WERI-Rb-1 (cell line): Measurements from ENCODE around the gene ZBTB7C.

Source experiments
- DNase-seq: peaks from one replicate; pipeline ENCODE4 v3.0.0-alpha.2; 2020
- H3K27ac ChIP-seq: fragments of 250-450 bp; sonication (Bioruptor Pico); 2 replicates; pipeline ENCODE4 v1.5.1; 2020; ENCODE audit warnings: mild to moderate bottlenecking, moderate library complexity
- H3K27me3 ChIP-seq: fragments of 250-450 bp; sonication (Bioruptor Pico); 2 replicates; pipeline ENCODE4 v1.5.1; 2021; ENCODE audit warnings: mild to moderate bottlenecking, low read depth, moderate library complexity; ENCODE audit not compliant: insufficient read depth, severe bottlenecking
- H3K36me3 ChIP-seq: fragments of 250-450 bp; sonication (Bioruptor Pico); 2 replicates; pipeline ENCODE4 v1.5.1; 2020; ENCODE audit warnings: mild to moderate bottlenecking, moderate library complexity
- H3K4me3 ChIP-seq: 2 replicates; pipeline ENCODE4 v1.5.1; 2011; ENCODE audit warnings: low read depth, mild to moderate bottlenecking, control low read depth, low read length
- H3K9me3 ChIP-seq: fragments of 250-450 bp; sonication (Bioruptor Pico); 2 replicates; pipeline ENCODE4 v1.5.1; 2021; ENCODE audit warnings: mild to moderate bottlenecking, moderate library complexity; ENCODE audit not compliant: severe bottlenecking
- CTCF ChIP-seq: IDR thresholded peaks from 2 replicates; pipeline ENCODE4 v1.5.1; 2011; ENCODE audit warnings: low read depth, mild to moderate bottlenecking, control low read depth, inconsistent platforms, low read length

The ZBTB7C gene

GRCh38 chr18:48452861-48453323 is 43.7 kb upstream of the ZBTB7C start:
- no peak overlapping the region for H3K27ac ChIP-seq
- H3K9me3 ChIP-seq, result no peaks in the 10 kb centered on the region
- H3K36me3 ChIP-seq, result no peaks in the 10 kb centered on the region
- H3K4me3 ChIP-seq, result no peak overlapping the region
- H3K27me3 ChIP-seq, result no peaks in the 10 kb centered on the region
- TF ChIP-seq CTCF, result no peak
- DNase-seq, result no peak

GRCh38 chr18:48450685-48451084 is 41.5 kb upstream of the ZBTB7C start:
- DNase-seq, result no peak
- TF ChIP-seq CTCF, result no peak
- Histone ChIP-seq H3K4me3 (no peak overlapping the region), H3K27ac (peak overlapping the region; percentile 46), H3K27me3 (no peaks in the 10 kb centered on the region), H3K9me3 (no peaks in the 10 kb centered on the region), H3K36me3 (no peaks in the 10 kb centered on the region)

DNA sequence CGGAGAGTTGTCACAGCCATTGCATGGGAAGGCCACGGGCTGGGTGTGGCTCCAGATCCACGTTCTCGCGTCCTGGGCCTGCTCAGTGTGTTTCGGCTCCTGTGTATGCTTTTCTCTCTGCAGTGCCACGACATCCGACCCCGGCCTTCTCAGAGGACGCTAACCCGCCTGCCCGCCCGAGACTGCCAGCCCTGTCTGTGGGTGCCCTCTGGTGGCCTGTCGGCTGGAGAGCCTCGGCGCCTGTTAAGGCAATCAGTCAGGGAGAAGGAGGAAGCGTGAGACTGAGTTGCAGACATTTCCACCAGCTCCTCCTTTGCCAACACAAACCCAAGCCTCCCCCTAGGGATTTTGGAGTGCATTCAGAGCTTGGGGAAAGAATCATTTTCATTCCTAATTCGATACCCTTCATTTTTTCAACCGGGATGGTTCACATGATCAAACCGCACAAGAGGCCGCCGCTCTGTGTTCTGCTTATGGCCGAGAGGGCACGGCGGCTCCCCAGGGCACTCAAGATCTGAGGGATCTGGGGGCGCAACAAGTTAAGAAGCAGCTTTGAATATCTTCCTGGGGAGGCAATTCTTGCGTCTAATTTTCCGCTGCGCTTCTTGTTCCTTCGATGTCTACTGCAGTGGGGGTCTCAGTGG is 37.5 kb upstream of the ZBTB7C start:
- peak; percentile 98 for TF ChIP-seq CTCF
- Histone ChIP-seq H3K27ac (peak overlapping the region; percentile 40), H3K4me3 (no peak overlapping the region), H3K27me3 (no peaks in the 10 kb centered on the region), H3K9me3 (no peaks in the 10 kb centered on the region), H3K36me3 (no peaks in the 10 kb centered on the region)
- peak; percentile 96 for DNase-seq

DNA sequence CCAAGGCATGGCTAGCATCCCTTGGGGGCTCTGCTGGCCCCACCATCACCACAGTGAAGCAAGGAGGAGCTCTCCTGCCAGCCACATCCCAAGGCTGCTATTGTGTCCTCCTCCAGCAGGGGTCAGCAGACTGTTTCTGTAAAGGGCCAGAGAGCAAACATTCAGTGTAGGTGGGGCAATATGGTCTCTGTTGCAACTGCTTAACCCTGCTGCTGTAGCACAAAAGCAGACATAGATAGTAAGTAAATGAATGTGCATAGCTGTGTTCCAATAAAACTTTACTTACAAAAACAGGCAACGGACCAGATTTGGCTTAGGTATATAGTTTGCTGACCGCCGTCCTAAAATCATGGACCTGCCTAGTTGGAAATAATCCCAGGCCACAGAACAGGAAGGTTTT is 36.4 kb upstream of the ZBTB7C start:
- Histone ChIP-seq H3K27me3 (no peaks in the 10 kb centered on the region), H3K4me3 (no peak overlapping the region), H3K27ac (peak overlapping the region; percentile 7; the same call in 1 of the 2 replicates), H3K9me3 (no peaks in the 10 kb centered on the region), H3K36me3 (no peaks in the 10 kb centered on the region)
- peak; percentile 94 for DNase-seq
- TF ChIP-seq CTCF, result peak; percentile 97

DNA sequence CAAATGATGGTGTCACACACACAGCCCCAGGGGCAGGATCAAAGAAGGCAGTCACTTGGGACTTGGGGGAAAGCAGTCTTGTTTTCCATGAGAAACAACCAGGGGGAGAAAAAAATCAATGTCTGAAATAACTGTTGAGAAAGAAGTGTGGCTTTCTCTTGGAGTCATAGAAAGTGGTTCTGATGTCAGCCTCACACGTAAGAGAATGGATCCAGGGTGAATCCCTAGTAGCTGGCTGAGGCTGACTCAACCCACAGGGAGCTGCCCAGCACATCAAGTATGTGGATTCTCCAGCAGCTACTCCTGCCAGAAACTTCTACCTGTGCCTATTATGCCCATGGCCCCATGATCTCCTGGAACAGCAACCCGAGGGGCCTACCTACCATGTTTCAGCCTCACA is 33.6 kb upstream of the ZBTB7C start:
- no peak for TF ChIP-seq CTCF
- H3K36me3 ChIP-seq, result no peaks in the 10 kb centered on the region
- DNase-seq, result no peak
- no peak overlapping the region for H3K4me3 ChIP-seq
- no peaks in the 10 kb centered on the region for H3K9me3 ChIP-seq
- H3K27ac ChIP-seq, result no peak overlapping the region
- H3K27me3 ChIP-seq, result no peaks in the 10 kb centered on the region

DNA sequence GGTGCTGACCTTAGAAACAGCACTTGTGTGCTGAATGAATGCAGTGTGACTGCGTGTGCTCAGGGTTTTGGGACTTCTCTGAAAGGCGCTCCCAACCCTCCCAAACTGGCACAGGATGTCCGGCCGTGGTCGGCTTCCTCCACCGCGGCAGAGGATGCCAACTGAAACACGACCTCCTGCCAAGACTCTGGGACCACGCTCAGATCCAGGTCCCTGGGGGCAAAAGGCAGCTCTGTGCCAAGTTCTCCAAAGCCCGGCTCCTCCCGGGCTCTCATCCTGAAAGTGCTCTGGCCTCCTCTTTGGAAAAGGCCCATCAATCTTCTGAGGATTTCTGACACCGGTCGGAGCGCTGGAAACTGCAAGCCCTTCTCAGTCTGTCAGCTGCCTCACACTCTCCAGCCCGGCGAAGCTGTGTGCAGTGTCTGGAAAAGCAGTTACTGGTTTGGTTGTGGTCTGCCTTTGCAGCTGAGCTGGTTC is 32.3 kb upstream of the ZBTB7C start:
- Histone ChIP-seq H3K4me3 (no peak overlapping the region), H3K27me3 (no peaks in the 10 kb centered on the region), H3K27ac (no peak overlapping the region), H3K36me3 (no peaks in the 10 kb centered on the region), H3K9me3 (no peaks in the 10 kb centered on the region)
- peak; percentile 36 for DNase-seq
- TF ChIP-seq CTCF, result no peak
